ENCODE measurements around the gene MRPL45. TPM values are rescaled to one million over a fixed set of nuclear protein-coding genes. Genes with fewer than 3 reads are reported as not detected.
A peak's percentile ranks its signal among the peaks of the same experiment; 100 is the strongest.

Gene MRPL45
- total RNA-seq, 4 donors from 2014 or later, result 6.7 to 32.3 (median 19.0) TPM

DNA sequence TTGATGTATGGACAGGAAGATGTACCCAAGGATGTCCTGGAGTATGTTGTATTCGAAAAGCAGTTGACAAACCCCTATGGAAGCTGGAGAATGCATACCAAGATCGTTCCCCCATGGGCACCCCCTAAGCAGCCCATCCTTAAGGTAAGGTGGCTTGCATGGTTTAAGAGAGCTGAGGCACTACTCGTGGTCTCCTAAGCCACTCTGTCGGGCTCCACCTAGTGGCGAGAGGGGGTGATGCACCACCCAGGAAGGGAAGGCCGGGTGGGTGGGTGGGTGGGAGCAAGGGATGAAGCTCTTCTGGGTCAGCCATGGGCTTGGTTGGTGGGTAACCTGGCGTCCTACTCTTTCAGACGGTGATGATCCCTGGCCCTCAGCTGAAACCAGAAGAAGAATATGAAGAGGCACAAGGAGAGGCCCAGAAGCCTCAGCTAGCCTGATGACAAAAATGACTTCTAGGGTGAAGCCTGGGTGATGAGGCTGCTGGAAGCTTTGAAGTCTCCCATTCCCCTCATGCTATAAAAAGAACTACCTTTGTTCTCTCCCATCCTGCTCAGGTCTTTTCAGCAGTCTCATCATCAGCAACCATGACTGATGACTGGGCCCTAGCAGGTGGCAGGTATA, 25.3 kb downstream of the MRPL45 start:
- Histone ChIP-seq H3K4me1 (no peaks in the 10 kb centered on the region), H3K36me3 (no peaks in the 10 kb centered on the region), H3K4me3 (no peak overlapping the region), H3K27me3 (no peaks in the 10 kb centered on the region), H3K27ac (no peak overlapping the region), H3K9me3 (no peaks in the 10 kb centered on the region)
- peak; percentile 47 to 57 for DNase-seq
- no peak for TF ChIP-seq POLR2A (IDR thresholded peaks at IDR 0.05)
- TF ChIP-seq, protein P1, sequence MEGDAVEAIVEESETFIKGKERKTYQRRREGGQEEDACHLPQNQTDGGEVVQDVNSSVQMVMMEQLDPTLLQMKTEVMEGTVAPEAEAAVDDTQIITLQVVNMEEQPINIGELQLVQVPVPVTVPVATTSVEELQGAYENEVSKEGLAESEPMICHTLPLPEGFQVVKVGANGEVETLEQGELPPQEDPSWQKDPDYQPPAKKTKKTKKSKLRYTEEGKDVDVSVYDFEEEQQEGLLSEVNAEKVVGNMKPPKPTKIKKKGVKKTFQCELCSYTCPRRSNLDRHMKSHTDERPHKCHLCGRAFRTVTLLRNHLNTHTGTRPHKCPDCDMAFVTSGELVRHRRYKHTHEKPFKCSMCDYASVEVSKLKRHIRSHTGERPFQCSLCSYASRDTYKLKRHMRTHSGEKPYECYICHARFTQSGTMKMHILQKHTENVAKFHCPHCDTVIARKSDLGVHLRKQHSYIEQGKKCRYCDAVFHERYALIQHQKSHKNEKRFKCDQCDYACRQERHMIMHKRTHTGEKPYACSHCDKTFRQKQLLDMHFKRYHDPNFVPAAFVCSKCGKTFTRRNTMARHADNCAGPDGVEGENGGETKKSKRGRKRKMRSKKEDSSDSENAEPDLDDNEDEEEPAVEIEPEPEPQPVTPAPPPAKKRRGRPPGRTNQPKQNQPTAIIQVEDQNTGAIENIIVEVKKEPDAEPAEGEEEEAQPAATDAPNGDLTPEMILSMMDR (IDR thresholded peaks at IDR 0.05), result peak; percentile 24 to 84 (median 48)
- intact Hi-C loops (cut with DNase I; ENCODE audit: low total_unique reads), result no loop called here

- Histone ChIP-seq H3K36me3 (no peaks in the 10 kb centered on the region), H3K4me1 (no peaks in the 10 kb centered on the region), H3K27me3 (no peaks in the 10 kb centered on the region), H3K9me3 (no peaks in the 10 kb centered on the region), H3K4me3 (no peak overlapping the region), H3K27ac (no peak overlapping the region)
- intact Hi-C loops (cut with DNase I; ENCODE audit: low total_unique reads), result no loop called here
- TF ChIP-seq POLR2A (IDR thresholded peaks at IDR 0.05), result no peak
- TF ChIP-seq, protein P1 (IDR thresholded peaks at IDR 0.05), result no peak
- DNase-seq, result no peak
These were observed 25.9 kb downstream of the MRPL45 start for GRCh38 chr17:38322897-38323296.

- TF ChIP-seq POLR2A (IDR thresholded peaks at IDR 0.05), result no peak
- TF ChIP-seq, protein P1 (IDR thresholded peaks at IDR 0.05), result no peak
- Histone ChIP-seq H3K4me3 (no peak overlapping the region), H3K9me3 (no peaks in the 10 kb centered on the region), H3K27me3 (no peaks in the 10 kb centered on the region), H3K4me1 (no peaks in the 10 kb centered on the region), H3K27ac (no peak overlapping the region), H3K36me3 (no peaks in the 10 kb centered on the region)
- intact Hi-C loops (cut with DNase I; ENCODE audit: low total_unique reads), result no loop called here
- no peak for DNase-seq
These were observed 27.3 kb downstream of the MRPL45 start for GRCh38 chr17:38324141-38324697.

GRCh38 chr17:38324772-38325171, 27.8 kb downstream of the MRPL45 start:
- intact Hi-C loops (cut with DNase I; ENCODE audit: low total_unique reads), result no loop called here
- DNase-seq, result no peak
- no peak overlapping the region for H3K27ac ChIP-seq
- H3K4me3 ChIP-seq, result no peak overlapping the region
- no peaks in the 10 kb centered on the region for H3K9me3 ChIP-seq
- TF ChIP-seq, protein P1 (IDR thresholded peaks at IDR 0.05), result no peak
- TF ChIP-seq POLR2A (IDR thresholded peaks at IDR 0.05), result no peak
- H3K27me3 ChIP-seq, result no peaks in the 10 kb centered on the region
- H3K4me1 ChIP-seq, result no peaks in the 10 kb centered on the region
- no peaks in the 10 kb centered on the region for H3K36me3 ChIP-seq

GRCh38 chr17:38325221-38325851, 28.4 kb downstream of the MRPL45 start:
- no peak for TF ChIP-seq POLR2A (IDR thresholded peaks at IDR 0.05)
- TF ChIP-seq, protein P1 (IDR thresholded peaks at IDR 0.05), result no peak
- no peaks in the 10 kb centered on the region for H3K36me3 ChIP-seq
- H3K4me3 ChIP-seq, result no peak overlapping the region
- no peaks in the 10 kb centered on the region for H3K4me1 ChIP-seq
- H3K9me3 ChIP-seq, result no peaks in the 10 kb centered on the region
- DNase-seq, result no peak
- intact Hi-C loops (cut with DNase I; ENCODE audit: low total_unique reads), result no loop called here
- no peaks in the 10 kb centered on the region for H3K27me3 ChIP-seq
- no peak overlapping the region for H3K27ac ChIP-seq

Data from uterus (tissue), 4 donors.